ENCODE measurements around the gene CLEC4F. TPM values are rescaled to one million over a fixed set of nuclear protein-coding genes. Genes with fewer than 3 reads are reported as not detected.

The CLEC4F gene
- total RNA-seq = 0.71 TPM
- long read RNA-seq = 0 reads

GRCh38 chr2:70820499-70820898 lies at the start of gene CLEC4F:
Gene CLEC4F (minus strand): TSS chr2:70820599. CDS start chr2:70820523, 76 bp downstream.
- Histone ChIP-seq H3K4me1 (no peaks in the 10 kb centered on the region), H3K4me3 (no peak within 1 kb of the TSS), H3K36me3 (no peaks in the 10 kb centered on the region), H3K27me3 (ENCODE audit: low read depth) (peaks cover 5% of the 10 kb centered on the region), H3K27ac (no peak within 1 kb of the TSS), H3K9me3 (no peaks in the 10 kb centered on the region)
- TF ChIP-seq, protein P1, sequence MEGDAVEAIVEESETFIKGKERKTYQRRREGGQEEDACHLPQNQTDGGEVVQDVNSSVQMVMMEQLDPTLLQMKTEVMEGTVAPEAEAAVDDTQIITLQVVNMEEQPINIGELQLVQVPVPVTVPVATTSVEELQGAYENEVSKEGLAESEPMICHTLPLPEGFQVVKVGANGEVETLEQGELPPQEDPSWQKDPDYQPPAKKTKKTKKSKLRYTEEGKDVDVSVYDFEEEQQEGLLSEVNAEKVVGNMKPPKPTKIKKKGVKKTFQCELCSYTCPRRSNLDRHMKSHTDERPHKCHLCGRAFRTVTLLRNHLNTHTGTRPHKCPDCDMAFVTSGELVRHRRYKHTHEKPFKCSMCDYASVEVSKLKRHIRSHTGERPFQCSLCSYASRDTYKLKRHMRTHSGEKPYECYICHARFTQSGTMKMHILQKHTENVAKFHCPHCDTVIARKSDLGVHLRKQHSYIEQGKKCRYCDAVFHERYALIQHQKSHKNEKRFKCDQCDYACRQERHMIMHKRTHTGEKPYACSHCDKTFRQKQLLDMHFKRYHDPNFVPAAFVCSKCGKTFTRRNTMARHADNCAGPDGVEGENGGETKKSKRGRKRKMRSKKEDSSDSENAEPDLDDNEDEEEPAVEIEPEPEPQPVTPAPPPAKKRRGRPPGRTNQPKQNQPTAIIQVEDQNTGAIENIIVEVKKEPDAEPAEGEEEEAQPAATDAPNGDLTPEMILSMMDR (IDR thresholded peaks at IDR 0.05) = no peak
- DNase-seq (no peak), ATAC-seq (no peak)
- intact Hi-C loops (cut with DNase I) = no loop called here

DNA sequence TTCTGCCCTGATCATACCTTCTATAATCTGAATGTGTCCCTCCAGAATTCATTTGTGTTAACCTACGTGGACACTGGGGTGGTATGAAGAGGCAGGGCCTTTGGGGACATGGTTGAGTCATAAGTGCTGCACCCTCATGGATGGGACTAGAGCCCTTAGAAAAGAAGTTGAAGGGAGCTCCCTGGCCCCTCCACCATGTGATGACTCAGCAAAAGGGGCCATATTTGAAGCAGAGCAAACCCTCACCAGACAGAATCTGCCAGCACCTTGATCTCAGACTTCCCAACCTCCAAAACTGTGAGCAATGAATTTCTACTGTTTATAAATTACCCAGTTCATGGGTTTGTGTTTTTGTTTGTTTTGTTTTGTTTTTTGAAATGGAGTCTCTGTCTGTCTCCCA lies 48.6 kb upstream of the CLEC4F start:
- intact Hi-C loops (cut with DNase I) = loop anchor here (10.0 kb wide), 1 partner anchor 56 kb away; no protein-coding TSS in a partner anchor
- no peak for ATAC-seq
- DNase-seq = no peak
- Histone ChIP-seq H3K36me3 (no peaks in the 10 kb centered on the region), H3K4me1 (peaks cover 10% of the 10 kb centered on the region), H3K4me3 (no peak overlapping the region), H3K27me3 (ENCODE audit: low read depth) (peaks cover 36% of the 10 kb centered on the region), H3K9me3 (no peaks in the 10 kb centered on the region), H3K27ac (no peak overlapping the region)
- TF ChIP-seq, protein P1 (IDR thresholded peaks at IDR 0.05) = no peak

GRCh38 chr2:70861777-70862625 lies 41.6 kb upstream of the CLEC4F start:
- peaks cover 45% of the 10 kb centered on the region for H3K27me3 ChIP-seq (ENCODE audit: low read depth)

DNA sequence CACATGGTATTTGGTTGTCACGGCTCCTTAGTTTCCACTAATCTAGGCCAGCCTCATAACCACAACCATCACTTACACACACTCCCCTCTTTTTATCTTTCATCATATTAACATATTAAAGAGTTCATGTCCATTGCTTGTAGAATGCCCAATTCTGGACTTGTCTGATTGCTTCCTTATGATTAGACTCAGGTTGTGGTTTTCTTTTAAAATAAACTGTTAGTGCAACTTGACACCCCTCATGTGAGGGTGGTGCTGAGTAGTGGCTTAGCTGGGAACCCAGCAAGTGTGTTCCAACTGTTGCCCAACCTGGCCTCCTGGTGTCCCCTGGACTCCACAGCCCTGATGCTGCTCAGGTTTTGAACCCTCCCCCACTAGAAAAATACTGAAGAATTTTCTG lies 35.3 kb upstream of the CLEC4F start:
- Histone ChIP-seq H3K27me3 (ENCODE audit: low read depth) (peaks cover 13% of the 10 kb centered on the region), H3K27ac (no peak overlapping the region), H3K4me1 (peaks cover 9% of the 10 kb centered on the region), H3K9me3 (no peaks in the 10 kb centered on the region), H3K36me3 (no peaks in the 10 kb centered on the region), H3K4me3 (no peak overlapping the region)
- TF ChIP-seq, protein P1 (IDR thresholded peaks at IDR 0.05) = no peak
- no peak for DNase-seq
- intact Hi-C loops (cut with DNase I) = no loop called here
- ATAC-seq = no peak

More at GRCh38 chr2:70861777-70862625, 41.6 kb upstream of the CLEC4F start:
- intact Hi-C loops (cut with DNase I) = loop anchor here (10.0 kb wide), 1 partner anchor 63 kb away; no protein-coding TSS in a partner anchor
- DNase-seq (peak; percentile 81), ATAC-seq (peak; percentile 90 to 93)
- no peak overlapping the region for H3K4me3 ChIP-seq
- TF ChIP-seq, protein P1 (IDR thresholded peaks at IDR 0.05) = peak; percentile 98
- H3K9me3 ChIP-seq = no peaks in the 10 kb centered on the region
- H3K27ac ChIP-seq = no peak overlapping the region
- no peaks in the 10 kb centered on the region for H3K4me1 ChIP-seq
- H3K36me3 ChIP-seq = no peaks in the 10 kb centered on the region

DNA sequence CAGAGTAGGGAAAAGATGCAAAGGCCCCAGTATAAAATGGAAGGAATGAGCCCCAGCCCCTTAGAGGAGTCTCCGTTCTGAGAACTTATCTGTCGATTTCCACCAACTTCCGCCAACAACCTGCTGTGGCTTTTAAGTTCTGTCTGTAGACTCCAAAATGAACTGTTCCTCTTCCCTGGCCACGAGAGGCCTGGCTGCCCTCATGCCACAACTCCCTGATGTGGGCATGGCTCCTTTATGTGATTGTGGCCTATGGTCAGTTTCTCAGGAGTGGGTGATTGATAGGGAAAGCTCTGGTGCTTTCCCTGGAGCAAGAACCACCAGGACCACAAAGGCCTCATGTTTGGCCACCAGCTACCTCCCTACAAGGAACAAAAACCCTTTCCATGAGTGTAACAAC lies 34.0 kb upstream of the CLEC4F start:
- Histone ChIP-seq H3K4me1 (peaks cover 9% of the 10 kb centered on the region), H3K27ac (no peak overlapping the region), H3K36me3 (no peaks in the 10 kb centered on the region), H3K4me3 (no peak overlapping the region), H3K9me3 (no peaks in the 10 kb centered on the region), H3K27me3 (ENCODE audit: low read depth) (peaks cover under 1% of the 10 kb centered on the region)
- DNase-seq (no peak), ATAC-seq (no peak)
- TF ChIP-seq, protein P1 (IDR thresholded peaks at IDR 0.05) = no peak
- intact Hi-C loops (cut with DNase I) = no loop called here
